Thymus (tissue), 11 donors: ENCODE results near the gene DPM3. TPM values are rescaled to one million over a fixed set of nuclear protein-coding genes. Genes with fewer than 3 reads are reported as not detected.

ENCODE experiments used
- DNase-seq, 9 donors: peaks; one replicate each; pipeline ENCODE4 v3.0.0-alpha.2; 2013; ENCODE audit warnings: low spot score in 9 of 9, low read depth in 6 of 9, missing footprints in 1 of 9
- H3K27ac ChIP-seq, 2 donors: one replicate each; pipeline ENCODE4 v1.5.1; 2013; ENCODE audit warnings: control low read depth in 1 of 2, low read depth in 1 of 2, low read length in 1 of 2, mild to moderate bottlenecking in 1 of 2, moderate library complexity in 1 of 2
- H3K27me3 ChIP-seq, 2 donors: one replicate each; pipeline ENCODE4 v1.5.1; 2013; ENCODE audit warnings: low read length in 1 of 2; ENCODE audit not compliant: control insufficient read depth in 2 of 2, insufficient read depth in 1 of 2
- H3K36me3 ChIP-seq, 2 donors: one replicate each; pipeline ENCODE4 v1.5.1; 2013; ENCODE audit warnings: low read length in 1 of 2, mild to moderate bottlenecking in 1 of 2, moderate library complexity in 1 of 2; ENCODE audit not compliant: control insufficient read depth in 2 of 2, insufficient read depth in 2 of 2
- H3K4me1 ChIP-seq, 2 donors: one replicate each; pipeline ENCODE4 v1.5.1; 2013; ENCODE audit warnings: low read length in 2 of 2; ENCODE audit not compliant: control insufficient read depth in 2 of 2, insufficient read depth in 2 of 2
- H3K4me3 ChIP-seq, 2 donors: one replicate each; pipeline ENCODE4 v1.5.1; 2013; ENCODE audit warnings: low read length in 2 of 2, control low read depth in 1 of 2, mild to moderate bottlenecking in 1 of 2
- H3K9me3 ChIP-seq, 2 donors: one replicate each; pipeline ENCODE4 v1.5.1; 2013; ENCODE audit warnings: low read length in 1 of 2, mild to moderate bottlenecking in 1 of 2; ENCODE audit not compliant: control insufficient read depth in 2 of 2, insufficient read depth in 1 of 2
- WGBS: extraction: QIAGEN DNeasy Blood & Tissue Kit; methylation state at CpG from one replicate; pipeline ENCODE4 v1.1.7; 2013; 5-methylcytosine and 5-hydroxymethylcytosine counted together
- polyA plus RNA-seq: library from polyadenylated mRNA; stranded (reverse); fragments of 200-250 nt; gene quantifications from one replicate; pipeline ENCODE4 v1.2.3, GENCODE V29; 2013
- total RNA-seq: library from RNA; stranded (reverse); fragments of 120-200 nt; gene quantifications from one replicate; pipeline ENCODE4 v1.2.4, GENCODE V29; 2013
- donor health status: healthy.

DPM3 gene
- total and polyA plus RNA-seq, 2 donors, result 34.0 to 155 TPM

DNA sequence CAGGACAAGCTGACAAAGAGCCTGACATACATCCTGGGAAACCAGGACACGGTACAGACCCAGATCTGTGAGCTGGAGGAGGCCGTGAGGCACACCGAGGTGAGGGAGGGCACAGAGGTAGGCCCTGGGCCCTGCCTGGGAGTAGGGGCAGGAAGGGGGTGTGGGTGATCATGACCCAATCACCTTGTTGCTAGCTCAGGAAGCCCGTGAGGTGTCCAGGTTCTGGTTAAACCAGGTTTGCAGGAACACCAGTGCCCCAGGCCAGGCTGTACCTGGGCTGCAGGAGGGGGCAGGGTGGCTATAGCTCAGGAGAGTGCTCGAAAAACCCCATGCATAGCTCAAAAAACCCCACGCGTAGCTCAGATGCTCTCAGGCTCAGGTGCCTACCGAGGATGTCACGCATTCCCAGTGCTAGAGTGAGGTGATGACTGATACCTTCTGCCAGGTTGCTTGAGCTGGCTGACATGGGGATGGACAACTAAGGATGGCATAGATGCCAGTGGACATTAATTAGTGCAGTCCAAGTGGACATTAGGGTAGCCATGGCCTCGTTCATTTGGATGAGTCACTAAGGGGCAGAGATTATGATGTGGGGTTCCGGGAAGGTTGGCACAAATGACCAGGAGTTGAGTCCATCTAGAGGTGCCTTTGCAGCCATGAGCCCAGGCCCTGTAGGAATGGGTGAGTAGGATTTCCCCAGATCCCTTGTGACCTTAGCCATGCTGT lies 37.0 kb upstream of the DPM3 start:
- no peak overlapping the region for H3K4me3 ChIP-seq
- no peak overlapping the region for H3K27ac ChIP-seq
- peaks cover 18 to 43% of the 10 kb centered on the region in 2 donors for H3K4me1 ChIP-seq
- DNase-seq, result no peak
- 95% methylated on average over 11 of the region's 11 CpGs for WGBS
- H3K9me3 ChIP-seq, result peaks cover 0 to 6% of the 10 kb centered on the region in 2 donors
- peaks cover 26 to 32% of the 10 kb centered on the region in 2 donors for H3K36me3 ChIP-seq
- H3K27me3 ChIP-seq, result peaks cover 0 to 7% of the 10 kb centered on the region in 2 donors

DNA sequence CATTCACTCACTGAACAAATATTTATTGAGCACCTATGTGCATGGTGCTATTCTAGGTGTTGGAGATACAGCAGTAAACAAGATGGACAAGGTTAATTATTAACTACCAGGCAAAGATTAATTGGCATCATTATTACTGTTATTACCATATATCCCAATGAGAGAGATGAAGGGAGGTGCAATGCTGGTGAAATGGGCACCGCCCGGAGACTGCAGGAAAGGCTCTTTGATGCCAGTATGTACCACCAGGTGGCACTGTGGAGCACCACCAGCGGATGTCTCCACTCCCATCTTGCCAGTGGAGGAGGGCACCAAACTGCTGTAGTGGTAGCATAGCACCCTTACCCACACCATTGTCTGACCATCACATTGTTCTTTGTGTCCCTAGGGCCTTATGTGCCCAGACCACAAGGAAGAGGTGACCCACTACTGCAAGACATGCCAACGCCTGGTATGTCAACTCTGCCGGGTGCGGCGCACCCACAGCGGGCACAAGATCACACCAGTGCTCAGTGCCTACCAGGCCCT lies 36.3 kb upstream of the DPM3 start:
- Histone ChIP-seq H3K4me3 (no peak overlapping the region), H3K4me1 (peaks cover 22 to 47% of the 10 kb centered on the region in 2 donors), H3K36me3 (peaks cover 26 to 32% of the 10 kb centered on the region in 2 donors), H3K27ac (peak overlapping the region in 1 of 2 donors; percentile 49), H3K27me3 (peaks cover 0 to 7% of the 10 kb centered on the region in 2 donors), H3K9me3 (peaks cover 0 to 6% of the 10 kb centered on the region in 2 donors)
- WGBS, result 64% methylated on average over 8 of the region's 8 CpGs
- peak in 7 of 9 donors; percentile 62 to 90 (median 83) for DNase-seq

DNA sequence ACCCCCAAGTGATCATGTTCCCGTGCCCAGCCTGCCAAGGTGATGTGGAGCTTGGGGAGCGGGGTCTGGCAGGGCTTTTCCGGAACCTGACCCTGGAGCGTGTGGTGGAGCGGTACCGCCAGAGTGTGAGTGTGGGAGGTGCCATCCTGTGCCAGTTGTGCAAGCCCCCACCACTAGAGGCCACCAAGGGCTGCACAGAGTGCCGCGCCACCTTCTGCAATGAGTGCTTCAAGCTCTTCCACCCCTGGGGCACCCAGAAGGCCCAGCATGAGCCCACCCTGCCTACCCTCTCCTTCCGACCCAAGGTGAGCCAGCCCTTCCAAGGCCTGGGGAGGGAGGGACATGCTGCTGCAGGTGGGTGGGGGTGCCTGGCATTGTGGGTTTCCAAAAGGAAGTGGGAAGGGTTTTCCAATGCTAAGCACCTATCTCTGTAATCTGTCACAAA lies 35.6 kb upstream of the DPM3 start:
- DNase-seq, result no peak
- Histone ChIP-seq H3K27ac (peak overlapping the region in 1 of 2 donors; percentile 49), H3K27me3 (peaks cover 0 to 7% of the 10 kb centered on the region in 2 donors), H3K9me3 (peaks cover 0 to 6% of the 10 kb centered on the region in 2 donors), H3K36me3 (peaks cover 26 to 32% of the 10 kb centered on the region in 2 donors), H3K4me1 (peaks cover 22 to 47% of the 10 kb centered on the region in 2 donors), H3K4me3 (no peak overlapping the region)
- 94% methylated on average over 9 of the region's 9 CpGs for WGBS

DNA sequence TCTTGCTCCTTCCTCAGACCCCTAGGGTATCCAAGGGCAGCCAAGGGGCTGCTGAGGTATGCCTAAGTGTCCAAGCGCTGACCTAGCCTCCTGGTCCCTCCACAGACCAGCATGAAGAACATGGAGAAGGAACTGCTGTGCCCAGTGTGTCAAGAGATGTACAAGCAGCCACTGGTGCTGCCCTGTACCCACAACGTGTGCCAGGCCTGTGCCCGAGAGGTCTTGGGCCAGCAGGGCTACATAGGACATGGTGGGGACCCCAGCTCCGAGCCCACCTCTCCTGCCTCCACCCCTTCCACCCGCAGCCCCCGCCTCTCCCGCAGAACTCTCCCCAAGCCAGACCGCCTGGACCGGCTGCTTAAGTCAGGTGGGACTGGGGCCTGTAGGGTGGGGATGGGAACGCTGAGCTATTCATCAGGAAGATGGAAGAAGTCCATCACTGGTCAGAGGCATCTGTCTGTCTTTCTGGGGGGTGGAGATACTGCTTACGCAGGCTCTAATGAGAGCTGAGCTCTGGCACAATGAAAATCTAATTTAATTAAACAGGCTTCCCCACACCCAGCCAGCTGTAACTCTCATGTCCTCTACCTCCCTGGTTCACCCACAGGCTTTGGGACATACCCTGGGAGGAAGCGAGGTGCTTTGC lies 35.1 kb upstream of the DPM3 start:
- H3K4me1 ChIP-seq, result peaks cover 22 to 47% of the 10 kb centered on the region in 2 donors
- no peak overlapping the region for H3K4me3 ChIP-seq

DNA sequence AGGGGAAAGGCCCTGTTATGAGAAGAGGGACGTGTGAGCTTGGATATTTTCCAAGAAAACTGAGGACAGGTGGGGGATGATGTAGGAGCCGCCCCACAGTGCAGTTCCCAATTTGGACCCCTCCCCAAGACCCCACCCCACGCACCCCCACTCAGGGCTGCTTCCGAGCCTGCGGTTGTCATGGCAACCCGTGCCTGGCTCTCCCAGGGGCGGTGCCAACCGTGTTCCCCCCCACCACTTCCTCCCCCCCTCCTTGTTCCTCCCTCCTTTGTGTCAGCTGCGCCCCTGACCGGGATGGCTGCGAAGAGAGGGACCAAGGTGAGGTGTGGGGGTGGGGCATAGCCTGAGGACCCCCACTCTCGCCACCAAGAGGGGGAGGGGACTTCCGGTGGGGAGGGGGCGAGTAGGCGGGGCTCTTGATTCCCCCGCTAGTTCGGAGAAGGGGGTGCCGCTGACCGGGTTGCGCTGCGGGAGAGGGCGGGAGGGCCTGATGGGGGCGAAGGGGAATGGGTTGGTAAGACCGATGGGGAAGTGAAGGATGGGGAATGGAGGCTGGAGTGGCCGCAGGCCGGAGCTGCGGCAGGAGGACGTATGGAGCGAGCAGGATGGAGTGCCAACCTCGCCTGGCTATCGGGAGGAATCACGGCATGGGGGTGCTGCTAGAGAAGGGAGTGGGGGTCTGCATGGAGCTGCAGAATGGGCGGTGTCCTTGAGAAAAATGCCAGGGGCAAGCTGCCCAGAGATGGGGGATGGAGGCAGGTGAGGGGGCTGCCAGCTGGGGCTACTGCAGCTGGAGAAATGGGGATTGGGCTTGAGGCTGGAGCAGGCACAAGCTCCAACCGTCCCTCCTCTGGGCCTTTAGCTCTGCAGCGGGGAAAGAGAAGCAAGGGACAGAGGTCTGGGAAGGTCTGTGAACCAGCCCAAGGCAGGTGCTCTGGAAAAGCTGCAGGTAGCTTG lies 34.3 kb upstream of the DPM3 start:
- peaks cover 0 to 7% of the 10 kb centered on the region in 2 donors for H3K27me3 ChIP-seq
- H3K9me3 ChIP-seq, result peaks cover 0 to 6% of the 10 kb centered on the region in 2 donors
- peaks cover 33 to 34% of the 10 kb centered on the region in 2 donors for H3K36me3 ChIP-seq
- peak overlapping the region; percentile 74 to 78 for H3K4me3 ChIP-seq
- peak in 6 of 9 donors; percentile 42 to 78 (median 62) for DNase-seq
- peak overlapping the region; percentile 32 to 47 for H3K27ac ChIP-seq
- 14% methylated on average over 35 of the region's 35 CpGs for WGBS
- H3K4me1 ChIP-seq, result peaks cover 22 to 47% of the 10 kb centered on the region in 2 donors

More for the DNA sequence above, 35.1 kb upstream of the DPM3 start:
- Histone ChIP-seq H3K27ac (peak overlapping the region in 1 of 2 donors; percentile 17), H3K36me3 (peaks cover 30 to 34% of the 10 kb centered on the region in 2 donors), H3K27me3 (peaks cover 0 to 7% of the 10 kb centered on the region in 2 donors), H3K9me3 (peaks cover 0 to 6% of the 10 kb centered on the region in 2 donors)
- DNase-seq, result no peak
- 95% methylated on average over 12 of the region's 12 CpGs for WGBS

DNA sequence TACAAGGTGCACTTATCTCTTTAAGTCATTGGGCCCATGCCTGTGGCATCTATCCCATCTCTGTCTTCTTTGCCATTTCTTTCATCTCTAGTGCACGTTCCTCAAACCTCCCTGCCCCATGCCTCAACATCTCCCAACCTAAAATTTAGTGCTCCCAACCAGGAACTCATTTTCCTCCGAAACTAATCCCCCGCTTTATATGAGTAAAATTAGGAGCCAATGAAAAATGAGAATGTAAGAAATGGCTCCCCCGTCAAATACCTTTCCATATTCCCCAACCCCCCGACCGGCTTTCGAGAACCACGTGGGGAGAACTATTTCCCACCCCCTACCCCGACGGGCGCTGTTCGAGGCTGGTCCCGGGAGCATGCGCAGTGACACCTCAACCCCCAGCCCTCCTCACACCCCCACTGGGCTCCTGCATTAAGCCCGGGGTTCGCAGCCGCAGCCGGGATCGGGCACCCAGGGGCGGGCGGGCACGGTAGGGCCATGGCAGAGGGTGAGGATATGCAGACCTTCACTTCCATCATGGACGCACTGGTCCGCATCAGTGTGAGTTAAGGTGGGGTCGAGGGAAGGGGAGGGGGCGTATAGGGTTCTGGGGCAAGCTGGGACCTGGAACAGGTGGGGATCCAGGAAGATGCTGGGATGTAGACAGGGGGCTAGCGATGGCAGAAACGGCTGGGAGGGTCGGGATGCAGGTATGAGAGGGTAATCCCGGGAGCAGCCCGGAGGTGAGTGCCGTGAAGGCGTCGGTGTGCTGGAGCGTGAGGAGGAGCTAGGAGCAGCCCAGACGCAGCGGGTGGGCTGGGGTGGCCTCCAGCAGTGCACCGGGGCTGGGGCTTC lies 33.4 kb upstream of the DPM3 start, which contains the start of gene TRIM46:
TSS of gene TRIM46 (plus strand) at position 372 of the 846 bp plus-strand sequence. CDS start at position 490, 118 bp downstream.
- Histone ChIP-seq H3K27me3 (peaks cover 0 to 7% of the 10 kb centered on the region in 2 donors), H3K36me3 (peaks cover 34 to 35% of the 10 kb centered on the region in 2 donors), H3K4me3 (peak within 1 kb of the TSS; percentile 74 to 78), H3K9me3 (peaks cover 0 to 6% of the 10 kb centered on the region in 2 donors), H3K27ac (peak within 1 kb of the TSS; percentile 62 to 90), H3K4me1 (peaks cover 22 to 47% of the 10 kb centered on the region in 2 donors)
- WGBS, result 2% methylated on average over 38 of the region's 38 CpGs
- DNase-seq, result peak in 5 of 9 donors; percentile 33 to 73 (median 60)

DNA sequence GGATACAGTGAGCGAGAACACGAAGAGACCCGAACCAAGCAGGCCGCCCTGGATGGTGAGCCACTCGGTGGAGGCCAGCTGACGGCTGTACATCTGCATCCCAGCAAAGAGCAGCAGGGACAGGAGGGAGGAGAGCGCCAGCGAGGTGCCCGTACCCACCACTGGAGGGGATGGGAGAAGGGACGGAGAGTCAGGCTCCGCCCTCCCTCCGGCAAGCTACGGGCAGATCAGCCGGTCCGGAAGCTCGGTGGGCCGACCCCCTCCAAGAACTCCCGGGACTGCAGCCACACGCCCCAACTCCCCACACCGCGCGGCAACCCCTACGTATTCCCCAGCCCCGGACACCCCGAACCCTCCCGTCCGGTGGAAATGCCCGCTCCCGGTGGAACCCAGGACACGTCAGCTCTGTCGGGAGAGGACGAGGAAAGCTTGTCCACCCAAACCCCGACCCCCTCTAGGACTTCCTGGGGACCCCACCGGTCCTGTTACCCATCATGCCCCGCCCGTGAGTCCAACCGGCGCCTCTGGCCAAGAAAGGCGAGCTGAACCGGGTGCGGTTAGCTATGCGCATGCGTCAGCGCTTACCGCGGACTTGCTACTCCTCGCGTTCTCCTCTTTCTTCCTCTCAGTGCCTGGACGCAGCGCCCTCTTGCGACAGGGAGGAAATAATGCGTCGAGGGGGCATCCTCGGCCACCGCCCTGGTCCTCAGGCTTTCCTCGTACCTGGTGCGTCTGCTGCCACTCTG lies 32.6 kb upstream of the DPM3 start, which contains the start of gene KRTCAP2:
TSS of gene KRTCAP2 (minus strand) at position 573 of the 746 bp plus-strand sequence. CDS start at position 493, 80 bp downstream.
- Histone ChIP-seq H3K36me3 (peaks cover 29 to 33% of the 10 kb centered on the region in 2 donors), H3K4me3 (peak within 1 kb of the TSS; percentile 74 to 78), H3K4me1 (peaks cover 22 to 48% of the 10 kb centered on the region in 2 donors), H3K9me3 (peaks cover 0 to 6% of the 10 kb centered on the region in 2 donors), H3K27ac (peak within 1 kb of the TSS; percentile 62 to 90), H3K27me3 (peaks cover 0 to 7% of the 10 kb centered on the region in 2 donors)
- WGBS, result under 1% methylated on average over 57 of the region's 57 CpGs
- DNase-seq, result peak; percentile 85 to 97 (median 92)
